Measurements from ENCODE around the gene NENF.

DNA sequence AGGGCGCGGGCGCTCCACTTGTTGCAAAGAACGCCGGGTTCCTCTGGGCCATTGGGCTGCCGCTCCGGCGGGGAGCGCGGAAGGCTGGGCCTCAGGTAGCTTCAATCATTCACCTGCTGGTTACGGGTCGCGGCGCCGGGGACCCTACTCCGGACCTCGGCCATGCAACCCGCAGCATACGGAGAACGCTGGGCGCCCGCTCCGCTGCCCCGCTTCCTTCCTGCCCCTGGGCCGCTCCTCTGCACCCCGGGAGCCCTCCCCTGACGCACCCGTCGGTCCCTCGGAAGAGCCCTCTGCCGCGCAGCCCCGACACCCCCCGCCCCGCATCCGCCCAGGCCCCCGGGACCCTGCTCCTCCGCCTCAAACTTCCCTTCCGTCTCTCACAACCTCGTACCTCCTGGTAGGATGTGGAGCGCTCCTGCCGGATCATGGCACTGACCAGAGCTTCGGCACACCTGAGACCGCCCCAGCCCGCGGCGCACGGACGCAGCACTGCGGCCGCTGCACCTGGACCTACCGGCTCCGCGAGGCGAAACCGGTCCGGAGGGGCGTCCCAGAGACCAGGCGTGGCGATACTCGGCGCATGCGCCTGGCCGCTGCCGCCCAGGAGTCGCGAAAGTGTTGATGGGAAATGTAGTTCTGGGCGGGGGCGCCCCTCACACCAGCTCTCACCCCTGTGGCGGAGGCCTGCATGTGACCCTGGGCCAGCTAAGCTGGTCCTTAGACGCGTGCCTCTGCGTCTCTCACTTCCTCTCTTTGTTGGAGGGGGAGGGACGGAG lies 18.2 kb upstream of the NENF start, which contains the start of gene PACC1:
- TF ChIP-seq CTCF (conservative IDR thresholded peaks at IDR 0.05): no peak
- peak; percentile 44 for TF ChIP-seq ZFX (IDR thresholded peaks at IDR 0.05)
